A673 (cell line): ENCODE measurements around the gene UNKL. TPM values are rescaled to one million over a fixed set of nuclear protein-coding genes. Genes with fewer than 3 reads are reported as not detected.

Source experiments
- BruUV-seq: library from RNA; stranded (reverse); fragments of 400-500 nt; replicated peaks from 2 replicates; lab custom pipeline; 2021; lab: Mats Ljungman, UMichigan
- CTCF ChIA-PET: fragments of 300-600 bp; sonication (Branson Sonifier 250); formaldehyde crosslinking; loops from one replicate; lab custom pipeline; 2022; ENCODE audit warnings: antibody characterized with exemption; lab: Charles Lee
- POLR2A ChIA-PET: fragments of 300-600 bp; sonication (Branson Sonifier 250); formaldehyde crosslinking; loops from one replicate; lab custom pipeline; 2022; ENCODE audit warnings: antibody characterized with exemption; ENCODE audit not compliant: low non-redundant PET; lab: Charles Lee
- DNase-seq: peaks from one replicate; pipeline ENCODE4 v3.0.0-alpha.2; 2015; ENCODE audit warnings: low spot score
- H3K27ac ChIP-seq: fragments of 200-600 bp; sonication (generic); 2 replicates; pipeline ENCODE4 v1.5.1; 2016; ENCODE audit warnings: mixed run types, low read depth, mild to moderate bottlenecking, mixed read lengths, antibody characterized with exemption, low read length; ENCODE audit not compliant: poor library complexity, severe bottlenecking
- H3K27me3 ChIP-seq: fragments of 200-600 bp; sonication (generic); replicated peaks from 2 replicates; pipeline ENCODE4 v1.6.1; 2017; ENCODE audit warnings: mixed run types, low read depth, mild to moderate bottlenecking, mixed read lengths, antibody characterized with exemption, low read length; ENCODE audit not compliant: insufficient read depth, poor library complexity
- H3K36me3 ChIP-seq: fragments of 200-600 bp; sonication (generic); 2 replicates; pipeline ENCODE4 v1.6.1; 2016; ENCODE audit warnings: mixed run types, mild to moderate bottlenecking, mixed read lengths, antibody characterized with exemption, low read length; ENCODE audit not compliant: insufficient read depth, poor library complexity, severe bottlenecking
- H3K4me1 ChIP-seq: fragments of 200-600 bp; sonication (generic); 2 replicates; pipeline ENCODE4 v1.6.1; 2017; ENCODE audit warnings: mixed run types, mild to moderate bottlenecking, mixed read lengths, antibody characterized with exemption, low read length; ENCODE audit not compliant: insufficient read depth, poor library complexity, severe bottlenecking
- H3K4me3 ChIP-seq: fragments of 200-600 bp; sonication (generic); 2 replicates; pipeline ENCODE4 v1.5.1; 2016; ENCODE audit warnings: low read depth, mixed run types, mild to moderate bottlenecking, mixed read lengths, low read length; ENCODE audit not compliant: poor library complexity, severe bottlenecking
- H3K9me3 ChIP-seq: fragments of 200-600 bp; sonication (generic); 2 replicates; pipeline ENCODE4 v1.6.1; 2016; ENCODE audit warnings: mixed run types, low read depth, mild to moderate bottlenecking, mixed read lengths, antibody characterized with exemption, low read length; ENCODE audit not compliant: poor library complexity, severe bottlenecking
- EZH2 ChIP-seq: fragments of 200-600 bp; sonication (generic); IDR thresholded peaks from 2 replicates; pipeline ENCODE4 v1.6.1; 2017; ENCODE audit warnings: borderline replicate concordance, low read depth, mild to moderate bottlenecking, mixed read lengths, antibody characterized with exemption, low read length; ENCODE audit not compliant: poor library complexity, severe bottlenecking
- intact Hi-C: fragments of 100-400 bp; cut with micrococcal nuclease; formaldehyde crosslinking; loops from one replicate; pipeline ENCODE4 v1.10.0; 2022; ENCODE audit not compliant: unreplicated experiment
- total RNA-seq: library from RNA; stranded (reverse); gene quantifications from 2 replicates; pipeline ENCODE4 v1.2.3, GENCODE V29; 2021
- TF ChIP-seq, protein P1 (sequence below): fragments of 300-800, 200-600 bp; sonication (generic); conservative IDR thresholded peaks from 2 replicates; pipeline ENCODE4 v1.5.1; 2017; ENCODE audit warnings: low read depth, mild to moderate bottlenecking, antibody characterized with exemption, low read length, moderate library complexity, mixed read lengths

Gene UNKL
- total RNA-seq, 1 experiment from 2014 or later, result 88.5 TPM

DNA sequence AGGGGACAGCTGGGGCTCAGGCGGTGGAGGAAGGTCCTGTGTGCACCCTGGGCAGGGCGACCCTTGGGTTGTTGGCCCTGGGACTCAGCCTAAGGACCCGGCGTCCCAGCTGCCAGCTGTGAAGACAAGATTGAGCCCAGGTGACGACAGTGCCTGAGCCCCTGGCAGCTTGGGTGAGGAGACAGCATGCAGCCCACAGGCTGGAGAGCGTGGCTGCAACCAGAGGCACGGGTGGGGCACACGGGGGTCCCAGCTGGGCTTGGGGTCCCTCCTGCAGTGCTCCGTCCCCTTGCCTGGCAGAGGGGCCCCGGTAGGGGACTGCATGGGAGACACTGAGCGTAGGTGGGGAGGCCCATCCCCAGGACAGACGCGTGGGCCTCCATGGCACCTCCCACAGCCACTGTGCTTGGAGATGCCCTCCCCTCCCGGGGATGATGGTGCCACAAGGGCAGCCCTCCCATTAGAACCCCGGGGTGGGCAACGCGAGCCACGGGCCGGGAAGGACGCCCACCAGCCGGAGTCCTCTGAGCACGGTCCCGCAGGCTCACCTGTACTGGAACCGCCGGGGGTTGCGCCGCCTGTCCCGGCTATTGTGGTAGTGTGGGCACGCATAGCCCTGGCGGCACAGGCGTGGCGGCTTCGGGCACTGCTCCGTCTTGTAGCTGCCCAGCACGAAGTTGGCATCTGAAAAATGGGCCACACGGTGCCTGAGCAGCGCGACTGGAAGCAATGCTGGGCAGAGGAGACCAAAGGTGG is 15.5 kb downstream of the UNKL start:
- CTCF ChIA-PET, result no interaction called here
- no peak overlapping the region for H3K4me3 ChIP-seq
- no peak for DNase-seq
- POLR2A ChIA-PET, result no interaction called here
- intact Hi-C loops, result no loop called here
- no peak overlapping the region for H3K27ac ChIP-seq
- BruUV-seq, result no TSS peak
- no peaks in the 10 kb centered on the region for H3K4me1 ChIP-seq
- no peaks in the 10 kb centered on the region for H3K27me3 ChIP-seq
- TF ChIP-seq, protein P1, sequence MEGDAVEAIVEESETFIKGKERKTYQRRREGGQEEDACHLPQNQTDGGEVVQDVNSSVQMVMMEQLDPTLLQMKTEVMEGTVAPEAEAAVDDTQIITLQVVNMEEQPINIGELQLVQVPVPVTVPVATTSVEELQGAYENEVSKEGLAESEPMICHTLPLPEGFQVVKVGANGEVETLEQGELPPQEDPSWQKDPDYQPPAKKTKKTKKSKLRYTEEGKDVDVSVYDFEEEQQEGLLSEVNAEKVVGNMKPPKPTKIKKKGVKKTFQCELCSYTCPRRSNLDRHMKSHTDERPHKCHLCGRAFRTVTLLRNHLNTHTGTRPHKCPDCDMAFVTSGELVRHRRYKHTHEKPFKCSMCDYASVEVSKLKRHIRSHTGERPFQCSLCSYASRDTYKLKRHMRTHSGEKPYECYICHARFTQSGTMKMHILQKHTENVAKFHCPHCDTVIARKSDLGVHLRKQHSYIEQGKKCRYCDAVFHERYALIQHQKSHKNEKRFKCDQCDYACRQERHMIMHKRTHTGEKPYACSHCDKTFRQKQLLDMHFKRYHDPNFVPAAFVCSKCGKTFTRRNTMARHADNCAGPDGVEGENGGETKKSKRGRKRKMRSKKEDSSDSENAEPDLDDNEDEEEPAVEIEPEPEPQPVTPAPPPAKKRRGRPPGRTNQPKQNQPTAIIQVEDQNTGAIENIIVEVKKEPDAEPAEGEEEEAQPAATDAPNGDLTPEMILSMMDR, result no peak
- no peak for TF ChIP-seq EZH2
- H3K9me3 ChIP-seq, result no peaks in the 10 kb centered on the region
- no peaks in the 10 kb centered on the region for H3K36me3 ChIP-seq

GRCh38 chr16:1398351-1398750 is 16.2 kb downstream of the UNKL start:
- Histone ChIP-seq H3K27ac (no peak overlapping the region), H3K4me1 (no peaks in the 10 kb centered on the region), H3K9me3 (no peaks in the 10 kb centered on the region), H3K36me3 (no peaks in the 10 kb centered on the region), H3K4me3 (no peak overlapping the region), H3K27me3 (no peaks in the 10 kb centered on the region)
- CTCF ChIA-PET, result no interaction called here
- TF ChIP-seq, protein P1, result no peak
- TF ChIP-seq EZH2, result no peak
- POLR2A ChIA-PET, result no interaction called here
- no TSS peak for BruUV-seq
- intact Hi-C loops, result no loop called here
- no peak for DNase-seq

DNA sequence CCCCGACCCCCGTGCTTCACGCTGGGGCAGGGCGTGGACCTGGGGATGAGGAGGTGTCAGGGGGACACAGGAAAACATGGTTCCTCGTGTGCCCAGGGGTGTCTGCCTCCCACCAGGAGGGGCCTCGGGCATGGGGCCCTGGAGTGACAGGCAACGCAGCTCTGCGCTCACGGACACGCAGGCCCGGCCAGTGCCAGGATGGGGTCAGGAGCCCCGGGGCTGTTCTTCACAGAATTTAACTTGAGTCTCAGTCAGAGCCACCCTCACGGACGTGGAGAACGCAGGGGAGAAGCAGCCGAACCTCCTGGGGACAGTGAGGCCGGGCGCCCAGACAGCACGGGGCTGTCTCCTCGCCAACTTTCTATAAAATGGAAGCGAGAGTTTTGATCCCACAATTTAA is 16.7 kb downstream of the UNKL start:
- intact Hi-C loops, result no loop called here
- H3K9me3 ChIP-seq, result no peaks in the 10 kb centered on the region
- CTCF ChIA-PET, result no interaction called here
- TF ChIP-seq EZH2, result no peak
- TF ChIP-seq, protein P1, result no peak
- DNase-seq, result no peak
- no peak overlapping the region for H3K4me3 ChIP-seq
- BruUV-seq, result no TSS peak
- no peaks in the 10 kb centered on the region for H3K36me3 ChIP-seq
- POLR2A ChIA-PET, result no interaction called here
- no peak overlapping the region for H3K27ac ChIP-seq
- no peaks in the 10 kb centered on the region for H3K27me3 ChIP-seq
- H3K4me1 ChIP-seq, result no peaks in the 10 kb centered on the region
